SJCRH30 (cell line): ENCODE data around the gene TAS2R42. TPM values are rescaled to one million over a fixed set of nuclear protein-coding genes. Genes with fewer than 3 reads are reported as not detected.

ENCODE experiments used
- DNase-seq, 2 experiments: peaks; one replicate each; pipeline ENCODE4 v3.0.0-alpha.2; 2015 to 2020
- H3K27ac ChIP-seq: fragments of 250-450 bp; sonication (Bioruptor Pico); 2 replicates; pipeline ENCODE4 v1.5.1; 2020; ENCODE audit warnings: mild to moderate bottlenecking, moderate library complexity
- H3K27me3 ChIP-seq: fragments of 250-450 bp; sonication (Bioruptor Pico); 2 replicates; pipeline ENCODE4 v1.5.1; 2020; ENCODE audit warnings: mild to moderate bottlenecking, moderate library complexity
- H3K36me3 ChIP-seq: fragments of 250-450 bp; sonication (Bioruptor Pico); 2 replicates; pipeline ENCODE4 v1.5.1; 2020; ENCODE audit warnings: mild to moderate bottlenecking, moderate library complexity
- H3K4me1 ChIP-seq: fragments of 250-450 bp; sonication (Bioruptor Pico); 2 replicates; pipeline ENCODE4 v1.5.1; 2020; ENCODE audit warnings: mild to moderate bottlenecking, moderate library complexity
- H3K4me3 ChIP-seq: fragments of 250-450 bp; sonication (Bioruptor Pico); 2 replicates; pipeline ENCODE4 v1.5.1; 2020; ENCODE audit warnings: mild to moderate bottlenecking, moderate library complexity
- H3K9me3 ChIP-seq: fragments of 250-450 bp; sonication (Bioruptor Pico); replicated peaks from 2 replicates; pipeline ENCODE4 v1.5.1; 2020; ENCODE audit warnings: mild to moderate bottlenecking, moderate library complexity
- total RNA-seq: library from RNA; depleted of rRNA; stranded (reverse); fragments of >200 nt; shearing (Covaris generic); gene quantifications from 2 replicates; pipeline ENCODE4 v1.2.3, GENCODE V29; 2014; rRNA removed

Gene TAS2R42
- total RNA-seq, 1 experiment from 2014 or later: not detected

- no peak overlapping the region for H3K4me3 ChIP-seq
- DNase-seq: no peak
- H3K4me1 ChIP-seq: no peaks in the 10 kb centered on the region
- no peaks in the 10 kb centered on the region for H3K9me3 ChIP-seq
- no peak overlapping the region for H3K27ac ChIP-seq
- no peaks in the 10 kb centered on the region for H3K27me3 ChIP-seq
- H3K36me3 ChIP-seq: peaks cover 44% of the 10 kb centered on the region
These were observed 22.4 kb downstream of the TAS2R42 start for GRCh38 chr12:11164384-11164783.

GRCh38 chr12:11162502-11162901, 24.2 kb downstream of the TAS2R42 start:
- H3K4me1 ChIP-seq: no peaks in the 10 kb centered on the region
- H3K9me3 ChIP-seq: no peaks in the 10 kb centered on the region
- no peak for DNase-seq
- no peaks in the 10 kb centered on the region for H3K27me3 ChIP-seq
- H3K4me3 ChIP-seq: no peak overlapping the region
- no peak overlapping the region for H3K27ac ChIP-seq
- H3K36me3 ChIP-seq: peaks cover 41% of the 10 kb centered on the region

- H3K27ac ChIP-seq: no peak overlapping the region
- H3K4me1 ChIP-seq: no peaks in the 10 kb centered on the region
- no peak for DNase-seq
- H3K27me3 ChIP-seq: no peaks in the 10 kb centered on the region
- peaks cover 34% of the 10 kb centered on the region for H3K36me3 ChIP-seq
- H3K4me3 ChIP-seq: no peak overlapping the region
- 0 out of 2 replicates have a peak, but pooled peaks cover 8% of the 10 kb centered on the region for H3K9me3 ChIP-seq
These were observed 27.8 kb downstream of the TAS2R42 start for GRCh38 chr12:11158885-11159444.

GRCh38 chr12:11154400-11154925, 32.3 kb downstream of the TAS2R42 start:
- Histone ChIP-seq H3K36me3 (peaks cover 8% of the 10 kb centered on the region), H3K4me1 (no peaks in the 10 kb centered on the region)

GRCh38 chr12:11152725-11153124, 34.0 kb downstream of the TAS2R42 start:
- H3K36me3 ChIP-seq: peaks cover 4% of the 10 kb centered on the region
- H3K4me3 ChIP-seq: no peak overlapping the region
- H3K27me3 ChIP-seq: no peaks in the 10 kb centered on the region
- H3K27ac ChIP-seq: no peak overlapping the region
- H3K4me1 ChIP-seq: no peaks in the 10 kb centered on the region
- no peak for DNase-seq
- 0 out of 2 replicates have a peak, but pooled peaks cover 8% of the 10 kb centered on the region for H3K9me3 ChIP-seq

More at GRCh38 chr12:11154400-11154925, 32.3 kb downstream of the TAS2R42 start:
- Histone ChIP-seq H3K9me3 (0 out of 2 replicates have a peak, but pooled peaks cover 8% of the 10 kb centered on the region), H3K27ac (no peak overlapping the region), H3K27me3 (no peaks in the 10 kb centered on the region), H3K4me3 (no peak overlapping the region)
- no peak for DNase-seq

- H3K9me3 ChIP-seq: 0 out of 2 replicates have a peak, but pooled peaks cover 3% of the 10 kb centered on the region
- no peak for DNase-seq
- no peaks in the 10 kb centered on the region for H3K4me1 ChIP-seq
- H3K27ac ChIP-seq: no peak overlapping the region
- H3K36me3 ChIP-seq: peaks cover 4% of the 10 kb centered on the region
- no peak overlapping the region for H3K4me3 ChIP-seq
- no peaks in the 10 kb centered on the region for H3K27me3 ChIP-seq
These were observed 35.9 kb downstream of the TAS2R42 start for GRCh38 chr12:11150832-11151231.

GRCh38 chr12:11147420-11147819, 39.3 kb downstream of the TAS2R42 start:
- H3K4me3 ChIP-seq: no peak overlapping the region
- H3K27ac ChIP-seq: no peak overlapping the region
- no peak for DNase-seq
- H3K27me3 ChIP-seq: no peaks in the 10 kb centered on the region
- no peaks in the 10 kb centered on the region for H3K4me1 ChIP-seq
- no peaks in the 10 kb centered on the region for H3K9me3 ChIP-seq
- H3K36me3 ChIP-seq: no peaks in the 10 kb centered on the region

- DNase-seq: no peak
- no peaks in the 10 kb centered on the region for H3K4me1 ChIP-seq
- H3K4me3 ChIP-seq: no peak overlapping the region
- H3K9me3 ChIP-seq: no peaks in the 10 kb centered on the region
- H3K27ac ChIP-seq: no peak overlapping the region
- H3K36me3 ChIP-seq: peaks cover 18% of the 10 kb centered on the region; the same call in 1 of the 2 replicates
- no peaks in the 10 kb centered on the region for H3K27me3 ChIP-seq
These were observed 42.4 kb downstream of the TAS2R42 start for GRCh38 chr12:11144297-11144696.

- no peak for DNase-seq
- no peaks in the 10 kb centered on the region for H3K27me3 ChIP-seq
- no peak overlapping the region for H3K27ac ChIP-seq
These were observed 43.4 kb downstream of the TAS2R42 start for GRCh38 chr12:11143352-11143751.

GRCh38 chr12:11136075-11136474, 50.7 kb downstream of the TAS2R42 start:
- H3K4me1 ChIP-seq: no peaks in the 10 kb centered on the region
- no peak for DNase-seq
- no peak overlapping the region for H3K27ac ChIP-seq
- no peaks in the 10 kb centered on the region for H3K27me3 ChIP-seq
- no peaks in the 10 kb centered on the region for H3K9me3 ChIP-seq
- 0 out of 2 replicates have a peak, but pooled peaks cover 10% of the 10 kb centered on the region for H3K36me3 ChIP-seq
- no peak overlapping the region for H3K4me3 ChIP-seq

More at GRCh38 chr12:11143352-11143751, 43.4 kb downstream of the TAS2R42 start:
- no peak overlapping the region for H3K4me3 ChIP-seq
- H3K36me3 ChIP-seq: peaks cover 18% of the 10 kb centered on the region; the same call in 1 of the 2 replicates
- no peaks in the 10 kb centered on the region for H3K4me1 ChIP-seq
- no peaks in the 10 kb centered on the region for H3K9me3 ChIP-seq

Other genes with a start within 250 kb of the TAS2R42 start
- 1.4 and 2.8 TPM in 2 replicates for gene TAS2R14, start 247.7 kb downstream of the TAS2R42 start, total RNA-seq
- 0.76 and 2.3 TPM in 2 replicates for gene TAS2R50, start 200.0 kb downstream of the TAS2R42 start, total RNA-seq
- 0.86 and 3.9 TPM in 2 replicates for gene TAS2R20, start 188.6 kb downstream of the TAS2R42 start, total RNA-seq
- 2.5 and 4.5 TPM in 2 replicates for gene TAS2R19, start 164.3 kb downstream of the TAS2R42 start, total RNA-seq
- gene TAS2R31, start 155.5 kb downstream of the TAS2R42 start, total RNA-seq: 1.5 and 2.7 TPM in 2 replicates
- gene TAS2R46, start 124.6 kb downstream of the TAS2R42 start, total RNA-seq: 1.2 and 2.3 TPM in 2 replicates
- 0.63 and 0.97 TPM in 2 replicates for gene TAS2R43, start 94.6 kb downstream of the TAS2R42 start, total RNA-seq
- gene TAS2R30, start 52.3 kb downstream of the TAS2R42 start, total RNA-seq: 1.7 and 3.6 TPM in 2 replicates
- 9.8 and 10.9 TPM in 2 replicates for gene SMIM10L1, start 15.7 kb downstream of the TAS2R42 start, total RNA-seq
- gene PRB3, start 82.8 kb upstream of the TAS2R42 start, total RNA-seq: not detected in 2 replicates
- gene PRB4, start 123.5 kb upstream of the TAS2R42 start, total RNA-seq: not detected in 2 replicates
- not detected in 2 replicates for gene PRB2, start 208.6 kb upstream of the TAS2R42 start, total RNA-seq